MM.1S (cell line): ENCODE results near the gene FBXW4.

ENCODE experiments used
- DNase-seq: peaks from one replicate; pipeline ENCODE4 v3.0.0-alpha.2; 2015
- H2AFZ ChIP-seq: fragments of 300-600 bp; sonication (generic); 2 replicates; pipeline ENCODE4 v1.6.0; 2016; ENCODE audit warnings: antibody characterized with exemption, low read length
- H3F3A ChIP-seq: fragments of 300-600 bp; sonication (generic); 2 replicates; pipeline ENCODE4 v1.6.1; 2016; ENCODE audit warnings: mild to moderate bottlenecking, antibody characterized with exemption, low read length, moderate library complexity, mixed read lengths; ENCODE audit not compliant: insufficient read depth
- H3K27ac ChIP-seq: fragments of 300-600 bp; sonication (generic); 2 replicates; pipeline ENCODE4 v1.5.1; 2016; ENCODE audit warnings: mild to moderate bottlenecking, low read length
- H3K27me3 ChIP-seq: fragments of 300-600 bp; sonication (generic); replicated peaks from 2 replicates; pipeline ENCODE4 v1.6.0; 2016; ENCODE audit warnings: low read length; ENCODE audit not compliant: insufficient read depth
- H3K36me3 ChIP-seq: fragments of 300-600 bp; sonication (generic); replicated peaks from 2 replicates; pipeline ENCODE4 v1.6.1; 2016; ENCODE audit warnings: mild to moderate bottlenecking, low read length, mixed read lengths; ENCODE audit not compliant: insufficient read depth
- H3K4me1 ChIP-seq: fragments of 300-600 bp; sonication (generic); 2 replicates; pipeline ENCODE4 v1.6.1; 2016; ENCODE audit warnings: low read length, mixed read lengths
- H3K4me2 ChIP-seq: fragments of 300-600 bp; sonication (generic); 2 replicates; pipeline ENCODE4 v1.6.0; 2016; ENCODE audit warnings: low read depth, low read length
- H3K4me3 ChIP-seq: fragments of 300-600 bp; sonication (generic); 2 replicates; pipeline ENCODE4 v1.5.1; 2016; ENCODE audit warnings: low read length, mixed read lengths
- H3K79me2 ChIP-seq: fragments of 300-600 bp; sonication (generic); 2 replicates; pipeline ENCODE4 v1.6.1; 2016; ENCODE audit warnings: mixed run types, low read length, mixed read lengths
- H3K9ac ChIP-seq: fragments of 300-600 bp; sonication (generic); 2 replicates; pipeline ENCODE4 v1.6.1; 2016; ENCODE audit warnings: low read length, mixed read lengths
- H3K9me2 ChIP-seq: fragments of 300-600 bp; sonication (generic); replicated peaks from 2 replicates; pipeline ENCODE4 v1.6.1; 2016; ENCODE audit warnings: mild to moderate bottlenecking, low read length, mixed read lengths; ENCODE audit not compliant: insufficient read depth
- H3K9me3 ChIP-seq: fragments of 300-600 bp; sonication (generic); replicated peaks from 2 replicates; pipeline ENCODE4 v1.6.1; 2016; ENCODE audit warnings: mild to moderate bottlenecking, low read length, mixed read lengths; ENCODE audit not compliant: insufficient read depth
- H4K20me1 ChIP-seq: fragments of 300-600 bp; sonication (generic); 2 replicates; pipeline ENCODE4 v1.6.1; 2016; ENCODE audit warnings: mild to moderate bottlenecking, low read length, moderate library complexity, mixed read lengths; ENCODE audit not compliant: insufficient read depth
- CTCF ChIP-seq: fragments of 300-600 bp; sonication (generic); IDR thresholded peaks from 2 replicates; pipeline ENCODE4 v1.5.1; 2016; ENCODE audit warnings: antibody characterized with exemption, low read length, mixed read lengths
- EZH2 ChIP-seq: fragments of 300-600 bp; sonication (generic); optimal IDR thresholded peaks from 2 replicates; pipeline ENCODE3; 2017; ENCODE audit warnings: low read depth, mild to moderate bottlenecking, antibody characterized with exemption, low read length, mixed read lengths
- EZH2phosphoT487 ChIP-seq: fragments of 300-600 bp; sonication (generic); IDR thresholded peaks from 2 replicates; pipeline ENCODE4 v1.6.1; 2018; ENCODE audit warnings: antibody characterized with exemption, low read length

FBXW4 gene

DNA sequence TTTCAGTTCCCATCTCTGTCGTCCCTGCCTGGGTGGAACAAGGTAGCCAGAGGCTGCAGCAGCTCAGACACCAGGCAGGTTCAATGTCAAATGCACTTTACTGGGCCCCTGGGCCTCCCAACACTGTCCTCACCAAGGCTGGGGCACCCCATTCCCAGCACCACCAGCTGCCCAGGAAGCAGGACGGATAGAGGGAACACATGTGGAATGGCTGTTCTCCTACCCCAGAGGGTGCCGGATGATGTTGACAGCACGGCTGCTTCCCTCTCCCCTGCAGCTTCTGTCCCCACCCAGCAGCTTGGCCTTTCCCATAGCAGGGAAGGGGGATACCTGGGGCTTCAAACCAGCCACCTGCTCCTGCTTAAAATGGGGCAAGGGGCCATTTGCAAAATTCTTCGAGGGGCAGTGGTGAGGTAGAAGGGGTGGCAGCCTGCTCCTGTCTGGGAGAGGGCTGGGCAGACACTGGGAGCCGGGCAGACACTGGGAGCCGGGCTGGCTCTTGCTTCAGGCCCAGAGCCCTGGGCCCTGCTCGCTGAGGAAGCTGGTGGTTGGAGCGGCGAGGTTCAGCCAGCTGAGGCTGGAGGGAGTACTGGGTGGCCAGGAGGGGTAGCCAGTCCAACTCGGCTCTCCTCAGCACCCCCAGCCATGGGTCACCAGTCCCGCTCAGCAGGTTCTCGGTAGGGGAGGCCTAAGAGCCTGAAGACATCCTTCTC lies 116.0 kb downstream of the FBXW4 start:
- Histone ChIP-seq H3K4me2 (no peak overlapping the region), H3K4me1 (peaks cover 17% of the 10 kb centered on the region), H3K79me2 (no peaks in the 10 kb centered on the region), H3K36me3 (no peaks in the 10 kb centered on the region; the same call in 1 of the 2 replicates), H3K27ac (no peak overlapping the region), H3K4me3 (no peak overlapping the region), H3K9me2 (no peaks in the 10 kb centered on the region), H3F3A (peaks cover 12% of the 10 kb centered on the region), H3K9ac (no peak overlapping the region), H4K20me1 (no peaks in the 10 kb centered on the region), H2AFZ (no peak overlapping the region), H3K27me3 (no peaks in the 10 kb centered on the region), H3K9me3 (no peaks in the 10 kb centered on the region)
- TF ChIP-seq CTCF = no peak
- no peak for TF ChIP-seq EZH2
- TF ChIP-seq EZH2phosphoT487 = no peak
- DNase-seq = no peak

DNA sequence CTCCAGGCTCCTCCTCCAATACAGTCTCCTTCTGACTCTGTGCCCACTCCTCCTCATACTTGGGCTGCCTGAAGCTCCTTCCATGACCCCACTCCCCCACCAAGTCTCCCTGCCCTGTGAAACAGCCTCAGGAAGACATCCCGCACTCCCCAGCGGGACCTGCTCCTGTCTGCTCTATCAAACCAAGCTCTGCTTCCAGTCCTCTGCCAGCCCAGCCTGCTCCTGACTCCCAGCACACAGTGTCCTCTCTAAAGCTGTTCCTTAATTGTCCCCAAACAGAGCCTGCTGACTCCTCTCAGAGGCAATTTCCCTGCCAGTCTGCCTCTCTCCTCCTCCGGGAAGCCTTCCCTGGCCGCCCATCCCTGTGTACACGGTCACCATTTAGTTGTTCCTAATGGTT lies 116.8 kb downstream of the FBXW4 start:
- no peak overlapping the region for H3K9ac ChIP-seq
- no peak overlapping the region for H3K4me3 ChIP-seq
- no peak overlapping the region for H3K4me2 ChIP-seq
- no peaks in the 10 kb centered on the region for H3K27me3 ChIP-seq
- no peaks in the 10 kb centered on the region for H3K79me2 ChIP-seq
- H3K36me3 ChIP-seq = no peaks in the 10 kb centered on the region
- peaks cover 12% of the 10 kb centered on the region for H3F3A ChIP-seq
- H3K9me3 ChIP-seq = no peaks in the 10 kb centered on the region
- H2AFZ ChIP-seq = no peak overlapping the region
- H3K9me2 ChIP-seq = no peaks in the 10 kb centered on the region
- H3K27ac ChIP-seq = no peak overlapping the region
- no peak for TF ChIP-seq CTCF
- TF ChIP-seq EZH2phosphoT487 = no peak
- TF ChIP-seq EZH2 = no peak
- no peak for DNase-seq
- no peaks in the 10 kb centered on the region for H4K20me1 ChIP-seq
- H3K4me1 ChIP-seq = peaks cover 17% of the 10 kb centered on the region

DNA sequence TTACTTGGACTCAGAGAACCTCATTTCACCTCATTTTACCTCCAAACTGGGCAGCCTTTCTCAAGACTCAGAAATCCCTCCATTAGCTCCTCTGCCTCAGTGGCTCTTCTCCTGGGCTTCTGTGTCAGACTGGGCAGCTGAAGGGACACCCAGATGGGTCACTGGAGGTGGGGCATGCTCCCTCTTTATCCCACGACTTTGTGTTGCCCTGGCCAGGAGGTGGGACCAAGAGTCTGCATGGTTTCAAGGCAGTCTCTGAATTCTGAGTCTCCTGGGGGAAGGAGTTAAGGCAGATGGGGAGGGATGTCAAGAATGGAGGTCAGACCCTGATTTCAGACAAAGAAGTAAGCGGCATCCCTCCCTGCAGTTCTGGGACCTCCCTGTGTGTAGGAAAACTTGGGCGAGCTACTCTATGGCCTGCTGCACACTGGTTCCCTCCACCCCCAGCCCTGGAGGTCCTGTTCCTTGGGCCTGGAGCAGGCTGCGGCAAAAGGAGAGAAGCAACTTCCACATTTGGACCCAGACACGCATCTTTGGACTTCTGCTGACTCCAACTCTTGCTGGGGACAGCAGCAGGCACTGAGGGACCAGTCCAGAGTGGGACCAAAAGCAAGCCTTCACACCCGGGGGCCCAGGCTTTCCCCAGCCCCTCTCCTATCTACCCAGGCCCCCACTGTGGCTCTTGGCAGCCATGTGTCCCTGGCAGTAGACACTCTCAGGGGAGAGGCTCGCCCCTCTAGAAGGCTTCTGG lies 117.7 kb downstream of the FBXW4 start:
- no peaks in the 10 kb centered on the region for H3K36me3 ChIP-seq
- H3F3A ChIP-seq = peaks cover 12% of the 10 kb centered on the region
- H3K9ac ChIP-seq = no peak overlapping the region
- no peak for DNase-seq
- no peaks in the 10 kb centered on the region for H4K20me1 ChIP-seq
- H3K27me3 ChIP-seq = no peaks in the 10 kb centered on the region
- H3K9me3 ChIP-seq = no peaks in the 10 kb centered on the region
- TF ChIP-seq EZH2phosphoT487 = no peak
- TF ChIP-seq EZH2 = no peak
- TF ChIP-seq CTCF = no peak
- no peak overlapping the region for H3K4me2 ChIP-seq
- no peaks in the 10 kb centered on the region for H3K79me2 ChIP-seq
- no peak overlapping the region for H2AFZ ChIP-seq
- H3K27ac ChIP-seq = no peak overlapping the region
- no peak overlapping the region for H3K4me3 ChIP-seq
- no peaks in the 10 kb centered on the region for H3K9me2 ChIP-seq
- H3K4me1 ChIP-seq = peaks cover 17% of the 10 kb centered on the region
